Activated T-helper 17 cell treated with anti-CD3 and anti-CD28 coated beads, Interleukin-2, amount 50 U/mL, for 72 hours (primary cell): ENCODE measurements around the gene C1QA. TPM values are rescaled to one million over a fixed set of nuclear protein-coding genes. Genes with fewer than 3 reads are reported as not detected.

Experiments used
- ATAC-seq: fragments of 150-1000 bp; cut with Tn5 transposase; replicated peaks from 2 replicates; pipeline ENCODE4 v1.10.0; 2021; ENCODE audit warnings: mild to moderate bottlenecking, moderate library complexity
- H3K27ac Mint-ChIP-seq: one replicate; pipeline ENCODE4 v1.8.0; 2022; ENCODE audit warnings: mixed read lengths
- H3K27me3 Mint-ChIP-seq: one replicate; pipeline ENCODE4 v1.8.0; 2022; ENCODE audit warnings: mixed read lengths
- H3K36me3 Mint-ChIP-seq: one replicate; pipeline ENCODE4 v1.8.0; 2022; ENCODE audit warnings: low read depth, mild to moderate bottlenecking, mixed read lengths
- H3K4me1 Mint-ChIP-seq: one replicate; pipeline ENCODE4 v1.8.0; 2022; ENCODE audit warnings: mixed read lengths
- H3K4me3 Mint-ChIP-seq: one replicate; pipeline ENCODE4 v1.8.0; 2022; ENCODE audit warnings: mild to moderate bottlenecking, mixed read lengths
- H3K9me3 Mint-ChIP-seq: one replicate; pipeline ENCODE4 v1.8.0; 2022; ENCODE audit warnings: mixed read lengths
- total RNA-seq, 2 donors: library from RNA; stranded (reverse); gene quantifications; one replicate each; pipeline ENCODE4 v1.2.3, GENCODE V29; 2022

Gene C1QA, protein sequence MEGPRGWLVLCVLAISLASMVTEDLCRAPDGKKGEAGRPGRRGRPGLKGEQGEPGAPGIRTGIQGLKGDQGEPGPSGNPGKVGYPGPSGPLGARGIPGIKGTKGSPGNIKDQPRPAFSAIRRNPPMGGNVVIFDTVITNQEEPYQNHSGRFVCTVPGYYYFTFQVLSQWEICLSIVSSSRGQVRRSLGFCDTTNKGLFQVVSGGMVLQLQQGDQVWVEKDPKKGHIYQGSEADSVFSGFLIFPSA
- not detected for total RNA-seq

DNA sequence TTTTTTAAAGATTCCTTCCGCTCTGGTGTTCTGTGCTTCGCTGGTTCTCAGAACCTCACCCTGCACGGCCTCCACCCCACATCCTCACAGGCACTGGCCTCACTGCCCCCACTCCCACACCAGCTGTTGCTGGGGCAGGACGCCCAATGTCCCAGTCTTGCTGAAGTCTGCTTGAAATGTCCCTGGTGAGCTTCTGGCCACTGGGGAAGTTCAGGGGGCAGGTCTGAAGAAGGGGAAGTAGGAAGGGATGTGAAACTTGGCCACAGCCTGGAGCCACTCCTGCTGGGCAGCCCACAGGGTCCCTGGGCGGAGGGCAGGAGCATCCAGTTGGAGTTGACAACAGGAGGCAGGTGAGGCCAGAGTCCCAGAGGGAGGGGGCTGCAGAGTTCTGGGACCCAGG is at the start of gene C1QA:
TSS of gene C1QA (plus strand) at position 276 of the 400 bp plus-strand sequence. CDS start 989 bp downstream, outside the sequence.
- Mint-ChIP-seq H3K9me3 (no peaks in the 10 kb centered on the region), H3K36me3 (no peaks in the 10 kb centered on the region)

DNA sequence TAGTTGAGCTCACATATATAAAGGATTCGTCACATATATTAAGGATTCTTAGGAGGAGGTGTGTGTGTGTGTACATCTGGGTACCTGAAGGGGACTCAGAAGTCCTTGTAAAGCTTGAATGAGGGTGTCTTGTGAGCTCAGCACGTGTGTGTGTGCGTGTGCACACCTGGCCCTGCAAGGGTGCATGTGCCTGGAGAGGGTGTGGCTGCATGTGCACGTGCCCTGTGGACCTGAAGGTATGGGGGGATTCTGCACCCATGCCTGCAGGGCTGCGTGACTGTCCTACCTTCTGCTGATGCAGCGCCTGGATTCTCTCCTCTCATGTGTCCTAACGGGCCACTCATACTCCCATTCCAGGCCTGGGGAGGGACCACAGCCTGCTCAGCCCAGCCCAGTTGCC is 49.2 kb upstream of the C1QA start:
- no peak for ATAC-seq
- Mint-ChIP-seq H3K4me1 (no peaks in the 10 kb centered on the region), H3K27ac (no peak overlapping the region), H3K36me3 (no peaks in the 10 kb centered on the region), H3K4me3 (no peak overlapping the region), H3K27me3 (peaks cover 25% of the 10 kb centered on the region), H3K9me3 (no peaks in the 10 kb centered on the region)

More for the DNA sequence above, at the start of gene C1QA:
- ATAC-seq: no peak
- Mint-ChIP-seq H3K27ac (no peak within 1 kb of the TSS), H3K27me3 (peaks cover 22% of the 10 kb centered on the region), H3K4me1 (no peaks in the 10 kb centered on the region), H3K4me3 (no peak within 1 kb of the TSS)

DNA sequence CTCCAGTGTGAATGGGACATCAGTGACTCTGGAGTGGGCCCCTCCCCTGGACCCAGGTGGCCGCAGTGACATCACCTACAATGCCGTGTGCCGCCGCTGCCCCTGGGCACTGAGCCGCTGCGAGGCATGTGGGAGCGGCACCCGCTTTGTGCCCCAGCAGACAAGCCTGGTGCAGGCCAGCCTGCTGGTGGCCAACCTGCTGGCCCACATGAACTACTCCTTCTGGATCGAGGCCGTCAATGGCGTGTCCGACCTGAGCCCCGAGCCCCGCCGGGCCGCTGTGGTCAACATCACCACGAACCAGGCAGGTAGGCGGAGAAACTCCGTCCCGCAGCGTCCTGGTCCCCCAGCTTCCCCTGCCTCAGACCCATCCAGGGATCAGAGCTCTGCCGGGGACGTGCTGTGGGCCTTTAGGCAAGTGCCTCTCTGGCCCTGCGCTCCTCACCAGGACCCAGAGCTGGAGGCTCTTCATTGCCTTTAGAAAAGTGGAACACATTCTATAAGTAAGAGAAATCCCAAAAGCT is 47.5 kb upstream of the C1QA start:
- no peaks in the 10 kb centered on the region for H3K36me3 Mint-ChIP-seq
- no peak overlapping the region for H3K4me3 Mint-ChIP-seq
- no peaks in the 10 kb centered on the region for H3K9me3 Mint-ChIP-seq
- H3K27ac Mint-ChIP-seq: no peak overlapping the region
- ATAC-seq: no peak
- no peaks in the 10 kb centered on the region for H3K4me1 Mint-ChIP-seq
- H3K27me3 Mint-ChIP-seq: peaks cover 26% of the 10 kb centered on the region

DNA sequence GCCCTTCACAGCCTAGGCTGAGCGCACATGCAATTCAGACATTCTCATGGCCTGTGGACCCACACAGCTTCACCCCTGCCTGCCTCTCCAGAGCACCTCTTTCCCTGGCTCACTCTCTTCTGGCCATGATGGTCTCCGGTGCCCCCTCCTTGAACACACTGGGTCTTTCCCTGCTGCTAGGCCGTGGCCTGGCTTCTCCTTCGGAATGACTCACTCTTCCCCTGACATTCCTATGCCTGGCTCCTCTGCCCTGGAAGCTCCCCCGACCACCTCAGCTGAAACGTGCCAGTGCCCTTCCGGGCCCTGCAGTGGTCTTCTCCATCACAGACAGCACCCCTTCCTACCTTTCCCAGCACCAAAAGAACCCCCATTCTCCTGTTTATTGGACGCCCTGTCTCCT is 44.9 kb upstream of the C1QA start:
- H3K4me3 Mint-ChIP-seq: no peak overlapping the region
- no peaks in the 10 kb centered on the region for H3K4me1 Mint-ChIP-seq
- no peaks in the 10 kb centered on the region for H3K36me3 Mint-ChIP-seq
- no peak overlapping the region for H3K27ac Mint-ChIP-seq
- no peaks in the 10 kb centered on the region for H3K9me3 Mint-ChIP-seq
- no peak for ATAC-seq
- peaks cover 32% of the 10 kb centered on the region for H3K27me3 Mint-ChIP-seq

DNA sequence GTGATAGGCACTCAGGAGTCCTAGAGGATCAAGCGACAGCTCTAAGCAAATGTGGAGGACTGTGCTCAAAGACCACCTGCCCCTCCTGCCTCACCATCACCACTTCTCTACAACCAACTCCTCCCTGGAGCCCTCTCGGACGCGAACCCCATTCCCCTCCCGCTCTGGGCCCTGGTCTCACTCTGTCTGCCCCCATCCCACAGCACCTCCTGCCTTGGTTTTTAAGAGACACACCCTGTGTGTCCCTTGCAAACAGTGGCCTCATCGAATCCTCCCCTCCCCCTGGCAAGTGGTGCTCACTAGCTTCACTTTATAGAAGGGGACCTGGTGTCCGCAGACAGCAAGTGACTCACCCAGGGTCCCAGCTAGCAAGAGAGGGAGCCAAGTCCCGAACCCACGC is 44.4 kb upstream of the C1QA start:
- H3K4me3 Mint-ChIP-seq: no peak overlapping the region
- no peak for ATAC-seq
- H3K4me1 Mint-ChIP-seq: no peaks in the 10 kb centered on the region
- no peaks in the 10 kb centered on the region for H3K36me3 Mint-ChIP-seq
- peaks cover 33% of the 10 kb centered on the region for H3K27me3 Mint-ChIP-seq
- no peaks in the 10 kb centered on the region for H3K9me3 Mint-ChIP-seq
- H3K27ac Mint-ChIP-seq: no peak overlapping the region

DNA sequence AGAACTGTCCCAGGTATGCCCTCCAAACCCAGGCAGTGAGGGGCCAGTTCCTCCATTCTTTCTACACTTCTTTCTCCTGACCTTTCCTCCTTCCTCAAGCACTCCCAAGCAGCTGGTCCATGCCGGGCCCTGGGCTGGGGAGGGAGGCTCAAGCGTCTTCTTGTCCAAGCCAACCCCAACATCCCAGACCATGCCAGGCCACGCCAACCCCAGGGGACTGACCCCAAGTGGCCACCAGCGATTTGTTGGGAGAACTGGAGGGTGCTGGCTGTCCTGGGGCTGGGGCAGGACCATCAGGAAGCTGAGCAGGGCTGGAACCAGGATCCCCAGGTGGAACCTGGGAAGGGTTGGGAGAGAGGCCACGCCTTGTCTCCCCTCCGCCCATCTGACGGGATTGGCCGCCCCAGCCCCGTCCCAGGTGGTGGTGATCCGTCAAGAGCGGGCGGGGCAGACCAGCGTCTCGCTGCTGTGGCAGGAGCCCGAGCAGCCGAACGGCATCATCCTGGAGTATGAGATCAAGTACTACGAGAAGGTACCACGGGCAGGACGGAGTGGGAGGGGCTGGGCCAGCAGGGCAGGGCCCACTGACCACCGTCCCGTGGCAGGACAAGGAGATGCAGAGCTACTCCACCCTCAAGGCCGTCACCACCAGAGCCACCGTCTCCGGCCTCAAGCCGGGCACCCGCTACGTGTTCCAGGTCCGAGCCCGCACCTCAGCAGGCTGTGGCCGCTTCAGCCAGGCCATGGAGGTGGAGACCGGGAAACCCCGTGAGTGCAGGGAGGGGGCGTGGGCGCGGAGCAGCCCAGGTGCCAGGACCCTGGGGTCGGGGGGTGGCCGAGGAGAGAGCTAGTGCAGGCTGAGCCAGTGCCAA is 43.3 kb upstream of the C1QA start:
- ATAC-seq: no peak
- no peak overlapping the region for H3K4me3 Mint-ChIP-seq
- no peaks in the 10 kb centered on the region for H3K9me3 Mint-ChIP-seq

DNA sequence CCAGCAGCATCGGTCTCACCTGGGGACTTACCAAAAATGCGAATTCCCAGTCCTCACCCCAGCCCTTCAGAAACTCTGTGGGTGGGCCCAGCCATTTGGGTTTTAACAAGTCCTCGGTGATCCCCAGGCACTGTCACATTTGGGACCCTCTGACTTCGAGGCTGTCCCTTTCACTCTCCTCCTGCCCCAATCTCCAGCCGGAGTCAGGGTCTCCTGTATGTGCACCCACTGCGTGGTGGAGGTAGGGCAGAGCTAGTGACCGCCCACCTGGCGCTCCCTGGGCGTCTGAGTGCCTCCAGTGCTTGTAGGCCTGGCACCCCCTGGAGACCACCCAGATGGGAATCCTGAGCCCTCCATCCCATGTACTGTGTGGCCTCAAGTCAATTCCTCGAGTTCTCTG is 42.0 kb upstream of the C1QA start:
- ATAC-seq: no peak
- no peak overlapping the region for H3K4me3 Mint-ChIP-seq
- H3K4me1 Mint-ChIP-seq: no peaks in the 10 kb centered on the region
- H3K36me3 Mint-ChIP-seq: no peaks in the 10 kb centered on the region
- no peaks in the 10 kb centered on the region for H3K9me3 Mint-ChIP-seq
- H3K27ac Mint-ChIP-seq: no peak overlapping the region
- H3K27me3 Mint-ChIP-seq: peaks cover 31% of the 10 kb centered on the region

More for the DNA sequence above, 43.3 kb upstream of the C1QA start:
- Mint-ChIP-seq H3K27ac (no peak overlapping the region), H3K27me3 (peaks cover 31% of the 10 kb centered on the region), H3K36me3 (no peaks in the 10 kb centered on the region), H3K4me1 (no peaks in the 10 kb centered on the region)

DNA sequence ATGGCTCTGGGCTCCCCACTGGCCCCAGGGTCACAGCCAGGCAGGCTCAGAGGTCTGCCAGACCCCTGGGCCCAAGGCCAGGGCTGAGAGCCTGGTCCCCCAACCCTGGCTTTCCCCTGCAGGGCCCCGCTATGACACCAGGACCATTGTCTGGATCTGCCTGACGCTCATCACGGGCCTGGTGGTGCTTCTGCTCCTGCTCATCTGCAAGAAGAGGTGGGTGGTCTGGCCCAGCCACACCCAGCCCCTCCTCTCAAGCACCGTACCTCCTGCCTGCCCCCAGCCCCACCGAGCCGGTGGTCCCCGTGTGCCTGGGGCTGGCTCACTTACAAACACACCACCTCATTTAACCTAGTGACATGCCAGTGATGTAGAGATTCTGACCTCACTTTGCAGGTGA is 41.3 kb upstream of the C1QA start:
- Mint-ChIP-seq H3K27me3 (peaks cover 31% of the 10 kb centered on the region), H3K36me3 (no peaks in the 10 kb centered on the region), H3K4me3 (no peak overlapping the region), H3K9me3 (no peaks in the 10 kb centered on the region), H3K27ac (no peak overlapping the region), H3K4me1 (no peaks in the 10 kb centered on the region)
- no peak for ATAC-seq

DNA sequence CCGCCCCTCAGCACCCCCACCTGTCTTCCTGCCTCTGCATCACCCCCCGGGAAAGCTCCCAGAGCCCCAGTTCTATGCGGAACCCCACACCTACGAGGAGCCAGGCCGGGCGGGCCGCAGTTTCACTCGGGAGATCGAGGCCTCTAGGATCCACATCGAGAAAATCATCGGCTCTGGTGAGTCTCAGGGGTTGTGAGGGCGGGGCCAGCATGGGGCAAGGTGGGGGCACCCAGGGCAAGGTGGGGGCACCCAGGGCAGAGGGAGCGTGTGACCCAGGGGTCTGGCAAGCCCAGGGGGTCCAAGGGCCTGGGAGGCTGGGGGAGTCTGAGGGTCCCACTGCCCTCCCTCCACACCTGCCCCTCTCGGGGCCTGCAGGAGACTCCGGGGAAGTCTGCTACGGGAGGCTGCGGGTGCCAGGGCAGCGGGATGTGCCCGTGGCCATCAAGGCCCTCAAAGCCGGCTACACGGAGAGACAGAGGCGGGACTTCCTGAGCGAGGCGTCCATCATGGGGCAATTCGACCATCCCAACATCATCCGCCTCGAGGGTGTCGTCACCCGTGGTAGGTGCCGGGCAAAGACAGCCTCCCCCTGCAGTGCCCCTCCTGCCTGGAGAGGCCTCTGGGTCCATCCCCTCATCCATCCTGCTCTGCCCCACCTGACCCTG is 39.0 kb upstream of the C1QA start:
- peaks cover 13% of the 10 kb centered on the region for H3K27me3 Mint-ChIP-seq
- H3K4me3 Mint-ChIP-seq: no peak overlapping the region
- no peaks in the 10 kb centered on the region for H3K9me3 Mint-ChIP-seq
- no peak for ATAC-seq
- no peaks in the 10 kb centered on the region for H3K36me3 Mint-ChIP-seq
- no peaks in the 10 kb centered on the region for H3K4me1 Mint-ChIP-seq
- no peak overlapping the region for H3K27ac Mint-ChIP-seq

DNA sequence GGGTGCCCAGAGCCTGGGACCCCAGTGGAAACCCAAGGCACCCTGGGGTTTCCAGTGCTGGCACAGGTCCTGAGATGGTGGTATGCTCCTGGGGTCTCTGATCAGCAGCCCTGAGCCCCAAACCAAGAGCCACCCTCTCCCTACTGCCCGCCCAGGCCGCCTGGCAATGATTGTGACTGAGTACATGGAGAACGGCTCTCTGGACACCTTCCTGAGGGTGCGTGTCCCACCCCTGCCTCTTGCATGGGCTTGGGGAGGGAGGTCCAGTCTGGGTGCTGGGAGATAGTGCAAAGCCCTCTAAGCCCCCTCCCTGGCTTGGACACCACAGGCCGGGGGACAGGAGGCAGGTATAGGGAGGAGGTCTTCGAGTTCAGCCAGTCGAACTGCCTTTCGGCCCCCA is 38.4 kb upstream of the C1QA start:
- no peaks in the 10 kb centered on the region for H3K9me3 Mint-ChIP-seq
- H3K36me3 Mint-ChIP-seq: no peaks in the 10 kb centered on the region
- ATAC-seq: no peak
- H3K27me3 Mint-ChIP-seq: peaks cover 13% of the 10 kb centered on the region
- no peaks in the 10 kb centered on the region for H3K4me1 Mint-ChIP-seq
- H3K27ac Mint-ChIP-seq: no peak overlapping the region
- no peak overlapping the region for H3K4me3 Mint-ChIP-seq

DNA sequence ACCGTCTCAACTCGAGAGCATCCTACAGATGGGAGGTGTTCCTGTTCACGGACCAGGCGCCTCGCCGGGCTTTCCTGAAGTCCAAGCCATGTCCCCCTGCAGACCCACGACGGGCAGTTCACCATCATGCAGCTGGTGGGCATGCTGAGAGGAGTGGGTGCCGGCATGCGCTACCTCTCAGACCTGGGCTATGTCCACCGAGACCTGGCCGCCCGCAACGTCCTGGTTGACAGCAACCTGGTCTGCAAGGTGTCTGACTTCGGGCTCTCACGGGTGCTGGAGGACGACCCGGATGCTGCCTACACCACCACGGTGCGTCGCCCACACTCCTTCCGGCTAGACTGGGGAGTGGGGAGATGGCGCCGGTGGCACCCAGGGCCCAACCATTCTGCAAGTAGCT is 37.7 kb upstream of the C1QA start:
- Mint-ChIP-seq H3K9me3 (no peaks in the 10 kb centered on the region), H3K27ac (no peak overlapping the region), H3K27me3 (peaks cover 17% of the 10 kb centered on the region), H3K36me3 (no peaks in the 10 kb centered on the region), H3K4me1 (no peaks in the 10 kb centered on the region), H3K4me3 (no peak overlapping the region)
- no peak for ATAC-seq

DNA sequence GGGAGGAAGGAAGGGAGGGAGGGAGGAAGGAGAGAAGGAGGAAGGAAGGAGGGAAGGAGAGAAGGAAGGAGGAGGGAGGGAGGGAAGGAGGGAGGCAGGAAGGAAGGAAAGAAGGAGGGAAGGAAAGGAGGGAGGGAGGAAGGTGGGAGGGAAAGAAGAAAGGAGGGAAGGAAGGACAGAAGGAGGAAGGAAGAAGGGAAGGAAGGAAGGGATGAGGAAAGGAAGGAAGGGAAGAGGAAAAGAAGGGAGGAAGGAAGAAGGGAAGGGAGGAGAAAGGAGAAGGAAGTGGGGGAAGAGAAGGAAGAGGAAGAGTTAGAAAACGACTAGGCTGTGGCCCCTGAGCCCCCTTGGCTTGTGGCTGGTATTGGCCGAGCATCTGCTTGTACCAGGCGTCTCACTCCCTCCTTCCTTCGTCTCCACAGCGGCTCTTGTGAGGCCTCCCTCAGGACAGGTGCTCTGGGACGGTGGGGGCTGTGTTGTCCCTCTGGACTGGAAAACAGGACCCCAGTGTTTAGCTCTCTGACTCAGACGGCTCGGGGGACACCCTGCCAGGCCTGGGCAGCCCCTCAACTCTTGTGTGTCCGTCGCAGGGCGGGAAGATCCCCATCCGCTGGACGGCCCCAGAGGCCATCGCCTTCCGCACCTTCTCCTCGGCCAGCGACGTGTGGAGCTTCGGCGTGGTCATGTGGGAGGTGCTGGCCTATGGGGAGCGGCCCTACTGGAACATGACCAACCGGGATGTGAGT is 36.2 kb upstream of the C1QA start:
- no peak for ATAC-seq
- no peak overlapping the region for H3K27ac Mint-ChIP-seq
- H3K4me1 Mint-ChIP-seq: no peaks in the 10 kb centered on the region
- H3K36me3 Mint-ChIP-seq: no peaks in the 10 kb centered on the region
- peaks cover 28% of the 10 kb centered on the region for H3K27me3 Mint-ChIP-seq
- no peak overlapping the region for H3K4me3 Mint-ChIP-seq
- no peaks in the 10 kb centered on the region for H3K9me3 Mint-ChIP-seq

DNA sequence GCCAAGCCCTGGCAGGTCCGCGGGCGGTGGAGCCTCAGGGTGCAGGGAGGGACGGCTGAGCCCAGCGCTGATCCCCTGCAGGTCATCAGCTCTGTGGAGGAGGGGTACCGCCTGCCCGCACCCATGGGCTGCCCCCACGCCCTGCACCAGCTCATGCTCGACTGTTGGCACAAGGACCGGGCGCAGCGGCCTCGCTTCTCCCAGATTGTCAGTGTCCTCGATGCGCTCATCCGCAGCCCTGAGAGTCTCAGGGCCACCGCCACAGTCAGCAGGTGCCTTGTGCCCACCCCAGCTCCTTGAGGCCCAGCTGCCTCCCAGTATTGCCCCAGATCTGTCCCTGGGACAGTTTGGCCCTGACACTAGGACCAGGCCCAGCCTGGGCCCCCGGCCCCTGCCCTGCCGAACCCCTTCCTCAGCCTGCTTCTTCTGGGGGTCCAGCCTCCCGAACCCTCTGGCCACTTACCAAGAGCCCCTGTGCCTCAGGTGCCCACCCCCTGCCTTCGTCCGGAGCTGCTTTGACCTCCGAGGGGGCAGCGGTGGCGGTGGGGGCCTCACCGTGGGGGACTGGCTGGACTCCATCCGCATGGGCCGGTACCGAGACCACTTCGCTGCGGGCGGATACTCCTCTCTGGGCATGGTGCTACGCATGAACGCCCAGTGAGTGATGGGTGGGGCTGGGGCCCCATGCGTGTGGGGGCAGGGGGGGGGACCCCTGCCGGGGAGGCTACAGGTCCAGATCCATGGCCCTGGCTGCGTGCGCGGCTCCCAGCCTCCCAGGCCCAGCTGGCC is 35.4 kb upstream of the C1QA start:
- Mint-ChIP-seq H3K27ac (no peak overlapping the region), H3K4me3 (no peak overlapping the region), H3K4me1 (no peaks in the 10 kb centered on the region), H3K36me3 (no peaks in the 10 kb centered on the region), H3K9me3 (no peaks in the 10 kb centered on the region), H3K27me3 (peaks cover 28% of the 10 kb centered on the region)
- no peak for ATAC-seq
